KMS-11 (cell line): ENCODE results near the gene CERS4.
"Not testable (repeated sequence)": the region's sequence is repeated elsewhere in the genome, so short reads cannot be mapped to it uniquely, and the experiment has no call there.

ENCODE experiments used
- H2AFZ ChIP-seq: fragments of 200-600 bp; sonication (generic); 2 replicates; pipeline ENCODE4 v1.6.1; 2016; ENCODE audit warnings: antibody characterized with exemption, mixed run types, low read depth
- H3K27ac ChIP-seq: fragments of 200-600 bp; sonication (generic); 2 replicates; pipeline ENCODE4 v1.6.1; 2016; ENCODE audit warnings: mild to moderate bottlenecking, mixed run types
- H3K27me3 ChIP-seq: fragments of 200-600 bp; sonication (generic); 2 replicates; pipeline ENCODE4 v1.6.1; 2017; ENCODE audit warnings: mild to moderate bottlenecking, low read depth, mixed run types, moderate library complexity; ENCODE audit not compliant: insufficient read depth
- H3K36me3 ChIP-seq: fragments of 200-600 bp; sonication (generic); 2 replicates; pipeline ENCODE4 v1.6.1; 2017; ENCODE audit warnings: mild to moderate bottlenecking, mixed run types; ENCODE audit not compliant: insufficient read depth
- H3K4me1 ChIP-seq: fragments of 200-600 bp; sonication (generic); 2 replicates; pipeline ENCODE4 v1.6.1; 2016; ENCODE audit warnings: mild to moderate bottlenecking, low read depth, mixed run types; ENCODE audit not compliant: poor library complexity, severe bottlenecking
- H3K4me2 ChIP-seq: fragments of 200-600 bp; sonication (generic); 2 replicates; pipeline ENCODE4 v1.7.0; 2016; ENCODE audit warnings: mild to moderate bottlenecking, mixed run types
- H3K4me3 ChIP-seq: fragments of 200-600 bp; sonication (generic); IDR thresholded peaks from 2 replicates; pipeline ENCODE4 v1.6.1; 2017; ENCODE audit warnings: low read depth, low read length, mixed read lengths; ENCODE audit not compliant: insufficient read depth
- H3K79me2 ChIP-seq: fragments of 200-600 bp; sonication (generic); 2 replicates; pipeline ENCODE4 v1.6.1; 2016; ENCODE audit warnings: low read depth, mixed run types; ENCODE audit not compliant: insufficient read depth
- H3K9ac ChIP-seq: fragments of 200-600 bp; sonication (generic); 2 replicates; pipeline ENCODE4 v1.6.1; 2016; ENCODE audit warnings: mild to moderate bottlenecking, mixed run types
- H4K20me1 ChIP-seq: fragments of 200-600 bp; sonication (generic); 2 replicates; pipeline ENCODE4 v1.6.1; 2016; ENCODE audit warnings: mild to moderate bottlenecking, mixed run types; ENCODE audit not compliant: insufficient read depth
- TF ChIP-seq, protein P1 (sequence below): fragments of 200-600 bp; sonication (generic); conservative IDR thresholded peaks from 2 replicates; pipeline ENCODE4 v1.6.1; 2017; ENCODE audit warnings: low read depth, mild to moderate bottlenecking, antibody characterized with exemption, low read length, moderate library complexity, mixed read lengths

Gene CERS4

DNA sequence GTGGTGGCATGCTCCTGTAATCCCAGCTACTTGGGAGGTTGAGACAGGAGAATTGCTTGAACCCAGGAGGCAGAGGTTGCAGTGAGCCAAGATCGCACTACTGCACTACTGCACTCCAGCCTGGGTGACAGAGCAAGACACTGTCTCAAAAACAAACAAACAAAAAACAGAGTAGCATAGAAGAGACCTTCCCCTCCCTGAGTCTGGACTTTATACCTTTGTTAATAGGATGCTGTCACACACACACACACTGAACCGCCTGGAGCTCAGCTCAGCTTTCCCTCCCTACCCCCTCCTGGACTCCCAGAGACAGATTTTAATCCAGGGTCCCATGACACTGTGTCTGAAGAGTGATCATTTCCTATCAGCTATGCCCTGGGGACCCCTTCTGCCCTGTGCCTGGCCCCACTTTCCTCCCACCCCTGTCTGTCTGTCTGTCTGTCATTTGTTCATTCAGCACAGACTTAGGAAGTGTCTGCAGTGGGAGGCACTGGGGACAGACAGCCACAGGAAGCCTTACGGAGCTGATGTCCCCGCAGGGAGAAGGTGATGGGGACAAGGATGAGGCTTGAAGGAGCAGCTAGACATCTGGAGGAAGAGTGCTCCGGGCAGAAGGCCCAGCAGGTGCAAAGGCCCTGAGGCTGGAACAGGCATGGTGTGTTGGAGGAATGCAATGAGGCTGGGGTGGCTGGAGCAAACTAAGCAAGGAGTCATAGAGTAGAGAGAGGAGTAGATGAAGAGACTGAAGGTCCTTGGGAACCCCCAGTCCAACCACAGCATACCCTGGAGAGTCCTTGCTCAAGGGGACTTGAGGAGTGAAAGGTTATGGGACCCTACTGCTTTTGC lies 4.9 kb downstream of the CERS4 start:
- no peaks in the 10 kb centered on the region for H3K4me1 ChIP-seq
- no peaks in the 10 kb centered on the region for H4K20me1 ChIP-seq
- no peaks in the 10 kb centered on the region for H3K36me3 ChIP-seq
- H3K79me2 ChIP-seq: no peaks in the 10 kb centered on the region
- H3K9ac ChIP-seq: no peak overlapping the region
- no peak overlapping the region for H2AFZ ChIP-seq
- H3K4me3 ChIP-seq: no peak overlapping the region
- no peak overlapping the region for H3K27ac ChIP-seq
- H3K27me3 ChIP-seq: peaks cover 14% of the 10 kb centered on the region; the same call in 1 of the 2 replicates
- TF ChIP-seq, protein P1, sequence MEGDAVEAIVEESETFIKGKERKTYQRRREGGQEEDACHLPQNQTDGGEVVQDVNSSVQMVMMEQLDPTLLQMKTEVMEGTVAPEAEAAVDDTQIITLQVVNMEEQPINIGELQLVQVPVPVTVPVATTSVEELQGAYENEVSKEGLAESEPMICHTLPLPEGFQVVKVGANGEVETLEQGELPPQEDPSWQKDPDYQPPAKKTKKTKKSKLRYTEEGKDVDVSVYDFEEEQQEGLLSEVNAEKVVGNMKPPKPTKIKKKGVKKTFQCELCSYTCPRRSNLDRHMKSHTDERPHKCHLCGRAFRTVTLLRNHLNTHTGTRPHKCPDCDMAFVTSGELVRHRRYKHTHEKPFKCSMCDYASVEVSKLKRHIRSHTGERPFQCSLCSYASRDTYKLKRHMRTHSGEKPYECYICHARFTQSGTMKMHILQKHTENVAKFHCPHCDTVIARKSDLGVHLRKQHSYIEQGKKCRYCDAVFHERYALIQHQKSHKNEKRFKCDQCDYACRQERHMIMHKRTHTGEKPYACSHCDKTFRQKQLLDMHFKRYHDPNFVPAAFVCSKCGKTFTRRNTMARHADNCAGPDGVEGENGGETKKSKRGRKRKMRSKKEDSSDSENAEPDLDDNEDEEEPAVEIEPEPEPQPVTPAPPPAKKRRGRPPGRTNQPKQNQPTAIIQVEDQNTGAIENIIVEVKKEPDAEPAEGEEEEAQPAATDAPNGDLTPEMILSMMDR: no peak
- H3K4me2 ChIP-seq: no peak overlapping the region

DNA sequence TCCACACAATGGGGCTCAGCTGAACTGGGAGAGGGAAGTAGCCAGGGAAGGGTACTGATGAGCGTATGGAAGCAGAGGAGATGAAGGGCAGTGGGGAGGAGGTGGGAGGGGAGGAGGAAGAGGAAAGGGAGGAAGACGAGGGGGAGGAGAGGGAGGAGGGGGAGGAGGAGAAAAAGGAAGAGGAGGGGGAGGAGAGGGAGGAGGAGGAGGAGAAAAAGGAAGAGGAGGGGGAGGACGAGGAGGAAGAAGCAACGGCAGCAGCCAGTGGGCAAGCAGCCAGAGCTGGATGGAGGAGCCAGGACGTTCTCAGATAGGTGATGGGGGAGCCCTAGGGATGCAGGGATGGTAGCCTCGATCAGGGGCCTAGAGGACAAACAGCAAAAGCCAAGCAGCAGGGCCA lies 5.6 kb downstream of the CERS4 start:
- no peaks in the 10 kb centered on the region for H3K4me1 ChIP-seq
- H3K9ac ChIP-seq: no peak overlapping the region
- no peaks in the 10 kb centered on the region for H3K79me2 ChIP-seq
- no peak overlapping the region for H3K4me2 ChIP-seq
- no peaks in the 10 kb centered on the region for H4K20me1 ChIP-seq
- no peaks in the 10 kb centered on the region for H3K36me3 ChIP-seq
- H3K27me3 ChIP-seq: peaks cover 14% of the 10 kb centered on the region; the same call in 1 of the 2 replicates
- no peak overlapping the region for H3K27ac ChIP-seq
- no peak overlapping the region for H2AFZ ChIP-seq
- TF ChIP-seq, protein P1: no peak
- H3K4me3 ChIP-seq: no peak overlapping the region

DNA sequence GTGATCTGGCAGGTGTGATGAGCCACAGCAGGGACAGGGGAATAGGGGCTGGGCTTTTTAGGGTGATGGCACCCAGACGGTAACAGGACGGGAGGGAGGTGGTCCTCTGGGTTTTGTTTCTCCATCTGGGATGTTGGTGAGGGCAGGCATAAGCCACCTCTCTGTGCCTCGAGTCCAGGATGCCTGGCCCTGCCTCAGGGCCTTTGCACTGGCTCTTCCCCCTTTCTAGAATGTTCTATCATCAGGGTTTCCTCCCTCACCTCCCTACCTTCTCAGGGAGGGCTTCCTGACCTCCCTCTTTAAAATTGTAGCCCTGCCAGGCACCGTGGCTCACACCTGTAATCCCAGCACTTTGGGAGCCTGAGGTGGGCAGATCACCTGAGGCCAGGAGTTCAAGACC lies 6.6 kb downstream of the CERS4 start:
- H3K79me2 ChIP-seq: no peaks in the 10 kb centered on the region
- no peak overlapping the region for H3K9ac ChIP-seq
- no peaks in the 10 kb centered on the region for H3K36me3 ChIP-seq
- peaks cover 14% of the 10 kb centered on the region; the same call in 1 of the 2 replicates for H3K27me3 ChIP-seq
- H4K20me1 ChIP-seq: no peaks in the 10 kb centered on the region
- H3K4me2 ChIP-seq: no peak overlapping the region
- no peak overlapping the region for H3K4me3 ChIP-seq
- TF ChIP-seq, protein P1: no peak
- no peak overlapping the region for H2AFZ ChIP-seq
- H3K4me1 ChIP-seq: no peaks in the 10 kb centered on the region
- no peak overlapping the region for H3K27ac ChIP-seq

DNA sequence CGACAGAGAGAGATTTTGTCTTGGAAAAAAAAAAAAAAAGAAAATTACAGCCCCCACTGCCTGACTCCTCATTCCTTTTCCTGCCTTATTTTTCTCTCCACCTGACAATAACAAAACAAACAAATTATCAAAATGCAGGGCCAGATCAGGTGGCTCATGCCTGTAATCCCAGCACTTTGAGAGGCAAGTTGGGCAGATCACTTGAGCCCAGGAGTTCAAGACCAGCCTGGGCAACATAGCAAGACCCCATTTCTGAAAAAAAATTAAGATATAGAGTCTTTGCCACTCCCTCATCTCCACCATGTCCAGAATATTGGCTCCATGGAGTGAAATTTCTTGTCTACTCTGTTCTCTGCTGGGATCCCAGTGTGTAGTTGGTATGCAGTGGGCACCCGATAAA lies 7.2 kb downstream of the CERS4 start:
- Histone ChIP-seq H3K36me3 (no peaks in the 10 kb centered on the region), H3K27ac (no peak overlapping the region), H3K4me3 (no peak overlapping the region), H3K4me2 (no peak overlapping the region), H3K27me3 (peaks cover 14% of the 10 kb centered on the region; the same call in 1 of the 2 replicates), H3K4me1 (no peaks in the 10 kb centered on the region), H3K9ac (no peak overlapping the region), H3K79me2 (no peaks in the 10 kb centered on the region), H4K20me1 (no peaks in the 10 kb centered on the region), H2AFZ (no peak overlapping the region)
- TF ChIP-seq, protein P1: no peak

DNA sequence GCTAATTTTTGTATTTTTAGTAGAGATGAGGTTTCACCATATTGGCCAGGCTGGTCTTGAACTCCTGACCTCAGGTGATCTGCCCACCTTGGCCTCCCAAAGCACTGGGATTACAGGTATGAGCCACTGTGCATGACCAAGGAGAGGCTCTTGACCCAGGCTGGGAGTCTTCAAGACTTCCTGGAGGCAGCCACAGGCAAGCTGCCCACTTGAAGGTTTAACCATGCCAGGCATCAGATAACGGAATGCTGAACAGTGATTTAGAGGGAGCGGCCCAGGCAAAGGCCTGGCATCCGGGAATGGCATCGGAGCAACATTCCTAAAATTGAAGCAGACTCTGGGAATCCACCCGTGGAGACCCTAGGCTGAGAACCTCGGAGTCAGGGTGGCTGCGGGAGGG lies 9.0 kb downstream of the CERS4 start:
- not testable (repeated sequence) for H3K79me2 ChIP-seq, H3K4me3 ChIP-seq, H3K27ac ChIP-seq, H3K4me1 ChIP-seq, H4K20me1 ChIP-seq, H3K9ac ChIP-seq, H2AFZ ChIP-seq, H3K36me3 ChIP-seq, H3K4me2 ChIP-seq
- peaks cover 20% of the 10 kb centered on the region; the same call in 1 of the 2 replicates for H3K27me3 ChIP-seq
